ENCODE results near the gene SETD6.
"Not testable (repeated sequence)": the region's sequence is repeated elsewhere in the genome, so short reads cannot be mapped to it uniquely, and the experiment has no call there.

SETD6 gene

GRCh38 chr16:58515125-58515870 lies at the start of gene SETD6:
TSS of gene SETD6 (plus strand) at chr16:58515517. CDS start at chr16:58515538, 21 bp downstream.
- DNase-seq (ENCODE audit: low read depth) = peak; percentile 60

- DNase-seq (ENCODE audit: low read depth) = no peak
Observed at GRCh38 chr16:58465817-58466216, 49.5 kb upstream of the SETD6 start.

GRCh38 chr16:58466396-58466795 lies 48.9 kb upstream of the SETD6 start:
- no peak for DNase-seq (ENCODE audit: low read depth)

- DNase-seq (ENCODE audit: low read depth) = no peak
Observed at GRCh38 chr16:58467905-58468304, 47.4 kb upstream of the SETD6 start.

GRCh38 chr16:58471209-58471975 lies 43.9 kb upstream of the SETD6 start:
- DNase-seq (ENCODE audit: low read depth) = no peak

GRCh38 chr16:58472266-58472665 lies 43.1 kb upstream of the SETD6 start:
- DNase-seq (ENCODE audit: low read depth) = no peak

- no peak for DNase-seq (ENCODE audit: low read depth)
Observed at GRCh38 chr16:58472827-58473226, 42.5 kb upstream of the SETD6 start.

GRCh38 chr16:58474296-58474695 lies 41.0 kb upstream of the SETD6 start:
- DNase-seq (ENCODE audit: low read depth) = no peak

GRCh38 chr16:58475091-58475619 lies 40.2 kb upstream of the SETD6 start:
- DNase-seq (ENCODE audit: low read depth) = no peak

- DNase-seq (ENCODE audit: low read depth) = no peak
Observed at GRCh38 chr16:58476791-58477190, 38.5 kb upstream of the SETD6 start.

- no peak for DNase-seq (ENCODE audit: low read depth)
Observed at GRCh38 chr16:58478427-58478826, 36.9 kb upstream of the SETD6 start.

GRCh38 chr16:58481226-58481869 lies 34.0 kb upstream of the SETD6 start:
- no peak for DNase-seq (ENCODE audit: low read depth)

GRCh38 chr16:58481931-58482330 lies 33.4 kb upstream of the SETD6 start:
- no peak for DNase-seq (ENCODE audit: low read depth)

GRCh38 chr16:58485184-58485887 lies 30.0 kb upstream of the SETD6 start:
- DNase-seq (ENCODE audit: low read depth) = no peak

GRCh38 chr16:58487566-58488351 lies 27.6 kb upstream of the SETD6 start:
- peak; percentile 59 for DNase-seq (ENCODE audit: low read depth)

GRCh38 chr16:58488531-58488930 lies 26.8 kb upstream of the SETD6 start:
- DNase-seq (ENCODE audit: low read depth) = no peak

- no peak for DNase-seq (ENCODE audit: low read depth)
Observed at GRCh38 chr16:58490065-58490464, 25.3 kb upstream of the SETD6 start.

GRCh38 chr16:58490539-58490938 lies 24.8 kb upstream of the SETD6 start:
- DNase-seq (ENCODE audit: low read depth) = not testable (repeated sequence)

- DNase-seq (ENCODE audit: low read depth) = no peak
Observed at GRCh38 chr16:58492066-58492465, 23.3 kb upstream of the SETD6 start.

- DNase-seq (ENCODE audit: low read depth) = no peak
Observed at GRCh38 chr16:58492735-58493134, 22.6 kb upstream of the SETD6 start.

- no peak for DNase-seq (ENCODE audit: low read depth)
Observed at GRCh38 chr16:58493756-58494431, 21.4 kb upstream of the SETD6 start.
